Tibial nerve (tissue), 4 donors: ENCODE measurements around the gene MDFI. TPM values are rescaled to one million over a fixed set of nuclear protein-coding genes. Genes with fewer than 3 reads are reported as not detected.
A peak's percentile ranks its signal among the peaks of the same experiment; 100 is the strongest.

Experiments used
- DNase-seq, 2 donors: peaks; one replicate each; pipeline ENCODE4 v3.0.0-alpha.2; 2019; ENCODE audit warnings: low spot score in 2 of 2
- H3K27ac ChIP-seq, 4 donors: fragments of 200-600 bp; sonication (generic) in 3 of 4; one replicate each; pipeline ENCODE4 v1.5.1; 2017 to 2019; ENCODE audit warnings: mild to moderate bottlenecking in 1 of 4
- H3K27me3 ChIP-seq, 2 donors: fragments of 200-600 bp; sonication (generic) in 1 of 2; one replicate each; pipeline versions ENCODE4 v1.5.1 to v1.6.0; 2017 to 2019
- H3K36me3 ChIP-seq, 3 donors: fragments of 200-600 bp; sonication (generic); one replicate each; pipeline ENCODE4 v1.5.1; 2018 to 2019
- H3K4me1 ChIP-seq, 4 donors: fragments of 200-600 bp; sonication (generic) in 3 of 4; one replicate each; pipeline ENCODE4 v1.5.1; 2017 to 2019
- H3K4me3 ChIP-seq, 4 donors: fragments of 200-600 bp; sonication (generic) in 3 of 4; one replicate each; pipeline ENCODE4 v1.5.1; 2017 to 2019; ENCODE audit warnings: mild to moderate bottlenecking in 1 of 4, moderate library complexity in 1 of 4
- H3K9me3 ChIP-seq, 4 donors: fragments of 200-600 bp; sonication (generic) in 3 of 4; one replicate each; pipeline ENCODE4 v1.5.1; 2017 to 2019
- EP300 ChIP-seq, 2 donors: sonication (generic); formaldehyde crosslinking; IDR thresholded peaks; one replicate each; pipeline ENCODE4 v1.6.1; 2017; ENCODE audit warnings: antibody characterized with exemption in 2 of 2, mild to moderate bottlenecking in 1 of 2
- POLR2A ChIP-seq, 2 donors: fragments of 450-650 bp; IDR thresholded peaks; one replicate each; pipeline ENCODE4 v1.6.1; 2017; ENCODE audit warnings: antibody characterized with exemption in 2 of 2, mild to moderate bottlenecking in 2 of 2, moderate library complexity in 2 of 2
- WGBS, 2 donors: methylation state at CpG; one replicate each; pipeline ENCODE4 v1.1.5; 2018; 5-methylcytosine and 5-hydroxymethylcytosine counted together
- total RNA-seq, 4 donors: library from RNA; depleted of rRNA; stranded (reverse); fragments of >200 nt; gene quantifications; one replicate each; pipeline ENCODE4 v1.1.0, GENCODE V29; 2016
- TF ChIP-seq, protein P1 (sequence below), 5 experiments: fragments of 200-600 bp in 3 of 5; fragments of 450-650 bp in 2 of 5; sonication (generic) in 3 of 5; IDR thresholded peaks; one replicate each; pipeline ENCODE4 v1.5.1; 2016 to 2019; ENCODE audit warnings: antibody characterized with exemption in 5 of 5, mild to moderate bottlenecking in 3 of 5, moderate library complexity in 2 of 5

MDFI gene
- total RNA-seq, 4 donors from 2014 or later = 13.5 to 31.8 (median 20.7) TPM

DNA sequence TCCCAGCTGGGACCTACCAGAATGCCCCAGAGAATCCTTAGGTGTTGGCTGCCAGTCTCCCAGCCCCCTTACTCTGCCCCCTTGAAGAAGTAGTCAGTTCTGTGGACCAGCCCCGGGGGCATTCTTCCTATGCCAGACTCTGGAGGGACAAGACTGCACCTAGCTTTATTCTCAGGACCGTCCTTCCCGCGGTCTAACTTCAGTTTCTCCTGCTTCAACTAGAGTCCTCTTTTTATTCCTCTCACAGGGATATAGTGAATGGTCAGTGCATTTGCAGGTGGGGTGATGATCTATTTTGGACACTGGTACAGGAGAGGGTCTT, 35.9 kb upstream of the MDFI start:
- TF ChIP-seq POLR2A (IDR thresholded peaks at IDR 0.05) = no peak
- TF ChIP-seq EP300 (IDR thresholded peaks at IDR 0.05) = no peak
- TF ChIP-seq, protein P1, sequence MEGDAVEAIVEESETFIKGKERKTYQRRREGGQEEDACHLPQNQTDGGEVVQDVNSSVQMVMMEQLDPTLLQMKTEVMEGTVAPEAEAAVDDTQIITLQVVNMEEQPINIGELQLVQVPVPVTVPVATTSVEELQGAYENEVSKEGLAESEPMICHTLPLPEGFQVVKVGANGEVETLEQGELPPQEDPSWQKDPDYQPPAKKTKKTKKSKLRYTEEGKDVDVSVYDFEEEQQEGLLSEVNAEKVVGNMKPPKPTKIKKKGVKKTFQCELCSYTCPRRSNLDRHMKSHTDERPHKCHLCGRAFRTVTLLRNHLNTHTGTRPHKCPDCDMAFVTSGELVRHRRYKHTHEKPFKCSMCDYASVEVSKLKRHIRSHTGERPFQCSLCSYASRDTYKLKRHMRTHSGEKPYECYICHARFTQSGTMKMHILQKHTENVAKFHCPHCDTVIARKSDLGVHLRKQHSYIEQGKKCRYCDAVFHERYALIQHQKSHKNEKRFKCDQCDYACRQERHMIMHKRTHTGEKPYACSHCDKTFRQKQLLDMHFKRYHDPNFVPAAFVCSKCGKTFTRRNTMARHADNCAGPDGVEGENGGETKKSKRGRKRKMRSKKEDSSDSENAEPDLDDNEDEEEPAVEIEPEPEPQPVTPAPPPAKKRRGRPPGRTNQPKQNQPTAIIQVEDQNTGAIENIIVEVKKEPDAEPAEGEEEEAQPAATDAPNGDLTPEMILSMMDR (IDR thresholded peaks at IDR 0.05) = no peak
- H3K27ac ChIP-seq = peak overlapping the region in 1 of 4 donors; percentile 31
- no peaks in the 10 kb centered on the region for H3K27me3 ChIP-seq
- 57 to 67% methylated on average over 4 of the region's 4 CpGs for WGBS, 2 donors
- H3K9me3 ChIP-seq = no peaks in the 10 kb centered on the region
- H3K36me3 ChIP-seq = peaks cover 0 to 40% (median 0%) of the 10 kb centered on the region in 3 donors
- no peak for DNase-seq
- H3K4me3 ChIP-seq = no peak overlapping the region
- H3K4me1 ChIP-seq = peaks cover 0 to 18% (median 5%) of the 10 kb centered on the region in 4 donors

DNA sequence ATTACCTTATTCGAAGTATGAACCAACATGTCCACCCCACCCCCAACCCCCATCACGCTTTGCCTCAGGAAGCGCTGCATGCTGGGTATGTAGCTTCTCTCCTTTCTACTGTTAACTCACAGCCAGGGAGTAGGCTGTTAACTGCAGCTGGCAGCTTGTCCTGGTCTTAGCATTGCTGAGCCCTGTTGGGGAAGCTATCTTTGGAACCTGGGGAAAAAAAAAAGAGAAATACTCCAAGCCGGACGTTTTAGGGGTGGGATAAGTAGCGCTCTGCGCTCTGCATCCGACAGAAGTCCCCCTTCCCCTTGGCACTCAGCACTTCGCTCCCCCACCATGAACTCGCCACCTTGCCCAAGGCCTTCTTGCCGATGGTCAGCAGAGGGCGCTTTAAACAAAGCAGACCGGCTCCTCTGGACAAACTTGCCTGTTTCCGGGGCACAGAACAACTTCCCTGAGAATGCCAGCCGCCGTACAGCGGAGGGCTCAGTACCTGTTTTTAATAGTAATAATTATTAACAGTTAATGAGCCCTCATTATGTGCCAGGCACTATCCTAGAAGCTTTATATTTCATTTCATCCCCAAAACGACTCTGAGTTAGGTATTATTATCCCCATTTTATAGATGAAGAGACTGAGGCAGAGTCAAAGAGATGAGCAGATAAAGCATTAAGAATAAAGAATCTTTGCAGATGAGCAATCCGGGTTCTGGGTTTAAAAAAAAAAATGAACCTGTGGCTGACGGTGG, 35.2 kb upstream of the MDFI start:
- TF ChIP-seq POLR2A (IDR thresholded peaks at IDR 0.05) = no peak
- TF ChIP-seq, protein P1 (IDR thresholded peaks at IDR 0.05) = peak; percentile 86 to 91 (median 89)
- no peaks in the 10 kb centered on the region for H3K9me3 ChIP-seq
- H3K27ac ChIP-seq = peak overlapping the region in 1 of 4 donors; percentile 31
- no peaks in the 10 kb centered on the region for H3K27me3 ChIP-seq
- no peak overlapping the region for H3K4me3 ChIP-seq
- 5 to 9% methylated on average over 20 of the region's 20 CpGs for WGBS, 2 donors
- peaks cover 0 to 18% (median 5%) of the 10 kb centered on the region in 4 donors for H3K4me1 ChIP-seq
- H3K36me3 ChIP-seq = peaks cover 0 to 34% (median 0%) of the 10 kb centered on the region in 3 donors
- peak; percentile 31 to 77 for DNase-seq

DNA sequence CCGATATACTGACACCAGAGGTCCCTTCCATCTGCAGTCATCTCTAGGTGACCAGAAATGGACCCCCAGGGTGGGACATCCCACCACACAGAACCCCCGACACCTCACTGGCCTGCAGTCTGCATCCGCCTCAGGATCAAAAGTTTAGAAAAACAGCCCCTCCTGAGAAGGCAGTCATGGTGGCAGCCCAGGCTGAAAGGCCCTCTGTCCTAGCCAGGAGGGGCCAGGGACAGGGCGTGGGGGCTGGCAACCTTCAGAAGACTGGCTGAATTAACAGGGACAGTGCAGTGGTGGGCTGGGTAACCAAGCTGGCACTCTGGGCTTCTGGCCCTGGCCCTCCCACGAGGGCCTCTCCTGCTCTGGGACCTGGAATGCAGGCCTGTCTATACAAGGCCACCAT, 34.3 kb upstream of the MDFI start:
- no peak for DNase-seq

DNA sequence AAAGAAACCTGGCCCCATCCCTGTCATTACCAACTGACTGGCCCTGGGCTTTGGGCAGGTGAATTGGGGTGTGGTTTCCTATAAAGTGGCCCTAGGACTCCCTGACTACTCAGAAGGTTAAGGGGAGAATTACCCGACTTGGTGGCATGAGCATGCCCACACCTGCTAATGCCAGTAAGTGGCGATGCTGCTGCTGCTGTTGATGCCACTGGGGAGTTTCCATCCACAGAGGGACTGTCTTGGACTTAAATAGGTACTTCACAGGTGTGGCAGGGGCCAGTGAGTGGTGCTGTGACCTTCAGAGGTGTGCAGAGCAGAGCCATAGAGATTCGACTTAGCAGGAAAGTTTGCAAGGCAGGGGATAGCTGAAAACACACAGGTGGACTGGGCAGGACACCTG, 32.6 kb upstream of the MDFI start:
- no peak overlapping the region for H3K4me3 ChIP-seq
- 72 to 83% methylated on average over 3 of the region's 3 CpGs for WGBS, 2 donors
- no peaks in the 10 kb centered on the region for H3K27me3 ChIP-seq
- peaks cover 0 to 18% (median 5%) of the 10 kb centered on the region in 4 donors for H3K4me1 ChIP-seq
- no peak overlapping the region for H3K27ac ChIP-seq
- H3K36me3 ChIP-seq = peaks cover 0 to 8% (median 0%) of the 10 kb centered on the region in 3 donors
- TF ChIP-seq POLR2A (IDR thresholded peaks at IDR 0.05) = no peak
- TF ChIP-seq, protein P1 (IDR thresholded peaks at IDR 0.05) = no peak
- no peak for TF ChIP-seq EP300 (IDR thresholded peaks at IDR 0.05)
- H3K9me3 ChIP-seq = no peaks in the 10 kb centered on the region
- no peak for DNase-seq

More for the DNA sequence above, 34.3 kb upstream of the MDFI start:
- TF ChIP-seq EP300 (IDR thresholded peaks at IDR 0.05) (no peak), POLR2A (IDR thresholded peaks at IDR 0.05) (no peak)
- TF ChIP-seq, protein P1 (IDR thresholded peaks at IDR 0.05) = no peak
- Histone ChIP-seq H3K36me3 (peaks cover 0 to 25% (median 0%) of the 10 kb centered on the region in 3 donors), H3K27ac (no peak overlapping the region), H3K9me3 (no peaks in the 10 kb centered on the region), H3K4me3 (no peak overlapping the region), H3K27me3 (no peaks in the 10 kb centered on the region), H3K4me1 (peaks cover 0 to 18% (median 5%) of the 10 kb centered on the region in 4 donors)
- 54 to 72% methylated on average over 3 to 5 of the region's 5 CpGs for WGBS, 2 donors

DNA sequence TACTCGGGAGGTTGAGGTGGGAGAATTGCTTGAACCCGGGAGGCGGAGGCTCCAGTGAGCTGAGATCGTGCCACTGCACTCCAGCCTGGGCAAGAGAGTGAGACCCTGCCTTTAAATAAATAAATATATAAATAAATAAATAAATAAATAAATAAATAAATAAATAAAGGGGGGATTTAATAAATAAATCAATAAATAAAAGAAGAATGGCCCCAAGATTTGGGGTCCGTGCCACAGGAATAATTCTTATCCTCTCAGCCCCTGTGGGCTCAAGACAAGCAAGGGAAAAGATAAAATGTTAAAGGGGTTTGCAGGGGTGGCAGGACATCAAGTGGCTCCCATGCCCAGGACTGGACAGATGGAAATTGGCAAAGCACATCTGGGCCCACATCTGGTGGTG, 31.2 kb upstream of the MDFI start:
- 95% methylated on average over 5 of the region's 5 CpGs for WGBS, 2 donors
- H3K27me3 ChIP-seq = no peaks in the 10 kb centered on the region
- TF ChIP-seq POLR2A (IDR thresholded peaks at IDR 0.05) (no peak), EP300 (IDR thresholded peaks at IDR 0.05) (no peak)
- TF ChIP-seq, protein P1 (IDR thresholded peaks at IDR 0.05) = no peak

More for the DNA sequence above, 31.2 kb upstream of the MDFI start:
- Histone ChIP-seq H3K27ac (no peak overlapping the region), H3K4me3 (no peak overlapping the region), H3K4me1 (peaks cover 0 to 17% (median 5%) of the 10 kb centered on the region in 4 donors), H3K36me3 (no peaks in the 10 kb centered on the region), H3K9me3 (no peaks in the 10 kb centered on the region)
- no peak for DNase-seq
